ENCODE data around the gene SLC25A15.

Gene SLC25A15

GRCh38 chr13:40798380-40798779, 9.0 kb downstream of the SLC25A15 start:
- TF ChIP-seq ZNF473 (tag by site-specific recombination; IDR thresholded peaks at IDR 0.05), result no peak
- TF ChIP-seq ZNF239 (tag by site-specific recombination; IDR thresholded peaks at IDR 0.05), result no peak
- TF ChIP-seq GLIS1 (tag by site-specific recombination; IDR thresholded peaks at IDR 0.05), result no peak
- TF ChIP-seq PRDM2 (tag by site-specific recombination; IDR thresholded peaks at IDR 0.05; ENCODE audit: borderline replicate concordance), result no peak
- no peak for TF ChIP-seq ZBTB7A (tag by site-specific recombination; IDR thresholded peaks at IDR 0.05; ENCODE audit: low read depth)
- no peak for TF ChIP-seq ZNF335 (tag by site-specific recombination; conservative IDR thresholded peaks at IDR 0.05)
- TF ChIP-seq EGR2 (tag by site-specific recombination; IDR thresholded peaks at IDR 0.05; ENCODE audit: low read depth), result no peak
- TF ChIP-seq, protein P1, sequence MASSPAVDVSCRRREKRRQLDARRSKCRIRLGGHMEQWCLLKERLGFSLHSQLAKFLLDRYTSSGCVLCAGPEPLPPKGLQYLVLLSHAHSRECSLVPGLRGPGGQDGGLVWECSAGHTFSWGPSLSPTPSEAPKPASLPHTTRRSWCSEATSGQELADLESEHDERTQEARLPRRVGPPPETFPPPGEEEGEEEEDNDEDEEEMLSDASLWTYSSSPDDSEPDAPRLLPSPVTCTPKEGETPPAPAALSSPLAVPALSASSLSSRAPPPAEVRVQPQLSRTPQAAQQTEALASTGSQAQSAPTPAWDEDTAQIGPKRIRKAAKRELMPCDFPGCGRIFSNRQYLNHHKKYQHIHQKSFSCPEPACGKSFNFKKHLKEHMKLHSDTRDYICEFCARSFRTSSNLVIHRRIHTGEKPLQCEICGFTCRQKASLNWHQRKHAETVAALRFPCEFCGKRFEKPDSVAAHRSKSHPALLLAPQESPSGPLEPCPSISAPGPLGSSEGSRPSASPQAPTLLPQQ (tag by site-specific recombination; IDR thresholded peaks at IDR 0.05), result no peak
- TF ChIP-seq ZSCAN16 (tag by site-specific recombination; IDR thresholded peaks at IDR 0.05), result no peak
- TF ChIP-seq ZNF561 (tag by site-specific recombination; IDR thresholded peaks at IDR 0.05; ENCODE audit: borderline replicate concordance), result no peak
- TF ChIP-seq ZNF529 (tag by site-specific recombination; IDR thresholded peaks at IDR 0.05; ENCODE audit: insufficient replicate concordance), result no peak
- no peak for TF ChIP-seq AEBP2 (tag by site-specific recombination; IDR thresholded peaks at IDR 0.05; ENCODE audit: borderline replicate concordance)
- no peak for TF ChIP-seq ZEB2 (tag by site-specific recombination; IDR thresholded peaks at IDR 0.05)
- no peak for TF ChIP-seq ZNF184 (tag by site-specific recombination; IDR thresholded peaks at IDR 0.05)
- no peak overlapping the region for H3K27ac ChIP-seq (ENCODE audit: extremely low read depth, low read depth, low read length)

DNA sequence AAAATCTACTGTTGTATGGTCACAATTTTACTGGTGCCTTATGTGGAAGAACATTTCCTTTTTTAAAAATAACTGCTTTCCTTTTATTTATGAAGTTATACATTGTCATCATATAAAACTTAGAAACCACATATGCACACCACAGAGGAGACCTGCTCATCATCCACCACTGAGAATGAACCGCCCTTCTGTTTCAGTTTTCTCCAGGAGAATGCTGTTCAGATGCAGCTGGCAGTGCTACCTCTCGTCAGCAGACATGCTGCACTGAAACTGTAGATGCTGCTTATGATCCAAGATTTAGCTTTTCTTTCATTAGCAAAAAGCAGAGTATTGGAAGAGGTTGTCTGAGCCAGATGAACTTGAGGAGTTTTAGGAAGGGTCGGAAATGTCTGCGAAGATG, 10.1 kb downstream of the SLC25A15 start:
- no peak overlapping the region for H3K4me3 ChIP-seq (ENCODE audit: low read depth, low read length)
- peaks cover 0 to 64% of the 10 kb centered on the region in 2 experiments; a peak in 2 of 3 replicates for H3K36me3 ChIP-seq (ENCODE audit: control insufficient read depth in 2 of 2, insufficient read depth in 1 of 2, low read length in 2 of 2)
- no peaks in the 10 kb centered on the region for H3K4me1 ChIP-seq (ENCODE audit: control insufficient read depth, insufficient read depth, low read length)
- no peak overlapping the region for H3K27ac ChIP-seq (ENCODE audit: extremely low read depth, low read depth, low read length)
- H3K9me3 ChIP-seq (ENCODE audit: control insufficient read depth, insufficient read depth, low read depth, low read length), result no peaks in the 10 kb centered on the region
- POLR2A ChIA-PET, result no interaction called here
- CTCF ChIA-PET, result interaction anchor here (0.6 kb wide), 1 partner anchor 24 kb away, joined by 3 read pairs; no protein-coding TSS in a partner anchor
- no peak for TF ChIP-seq ZNF184 (tag by site-specific recombination; IDR thresholded peaks at IDR 0.05)
- no peak for TF ChIP-seq SCRT2 (tag by site-specific recombination; IDR thresholded peaks at IDR 0.05)
- TF ChIP-seq ZNF473 (tag by site-specific recombination; IDR thresholded peaks at IDR 0.05), result no peak
- TF ChIP-seq ZNF785 (tag by site-specific recombination; IDR thresholded peaks at IDR 0.05), result no peak
- TF ChIP-seq ZBTB6 (tag by site-specific recombination; IDR thresholded peaks at IDR 0.05), result no peak
- TF ChIP-seq ZNF501 (tag by site-specific recombination; IDR thresholded peaks at IDR 0.05), result no peak
- TF ChIP-seq ZNF214 (tag by site-specific recombination; IDR thresholded peaks at IDR 0.05; ENCODE audit: borderline replicate concordance), result no peak
- no peak for TF ChIP-seq ZNF707 (tag by site-specific recombination; IDR thresholded peaks at IDR 0.05)
- TF ChIP-seq ZNF391 (tag by site-specific recombination; IDR thresholded peaks at IDR 0.05; ENCODE audit: borderline replicate concordance, low read depth), result no peak
- TF ChIP-seq ZNF560 (tag by site-specific recombination; IDR thresholded peaks at IDR 0.05; ENCODE audit: borderline replicate concordance), result no peak
- TF ChIP-seq ZNF175 (tag by site-specific recombination; IDR thresholded peaks at IDR 0.05), result no peak
- TF ChIP-seq ZNF600 (tag by site-specific recombination; IDR thresholded peaks at IDR 0.05), result no peak
- TF ChIP-seq ZNF571 (tag by site-specific recombination; IDR thresholded peaks at IDR 0.05), result no peak

More at GRCh38 chr13:40798380-40798779, 9.0 kb downstream of the SLC25A15 start:
- peaks cover 0 to 60% of the 10 kb centered on the region in 2 experiments; a peak in 2 of 3 replicates for H3K36me3 ChIP-seq (ENCODE audit: control insufficient read depth in 2 of 2, insufficient read depth in 1 of 2, low read length in 2 of 2)
- ChIA-PET POLR2A (no interaction called here), CTCF (interaction anchor here (0.7 to 1.1 kb wide), 2 partner anchors 22 to 60 kb away, joined by 3 read pairs; no protein-coding TSS in a partner anchor)
- H3K4me1 ChIP-seq (ENCODE audit: control insufficient read depth, insufficient read depth, low read length), result no peaks in the 10 kb centered on the region
- H3K9me3 ChIP-seq (ENCODE audit: control insufficient read depth, insufficient read depth, low read depth, low read length), result no peaks in the 10 kb centered on the region
- H3K4me3 ChIP-seq (ENCODE audit: low read depth, low read length), result no peak overlapping the region
